Measurements from ENCODE around the gene CSNK1G2.

GRCh38 chr19:1917926-1918325 is 23.0 kb upstream of the CSNK1G2 start:
- TF ChIP-seq CTCF (IDR thresholded peaks at IDR 0.05) (no peak), POLR2A (IDR thresholded peaks at IDR 0.05) (no peak), POLR2AphosphoS5 (IDR thresholded peaks at IDR 0.05) (no peak)
